ENCODE results near the gene EPX.

- TF ChIP-seq POLR2A (IDR thresholded peaks at IDR 0.05; ENCODE audit: low read length), result no peak
- TF ChIP-seq GATA1 (IDR thresholded peaks at IDR 0.05; ENCODE audit: low read depth, low read length), result no peak
Observed at GRCh38 chr17:58229881-58230280, 37.4 kb downstream of the EPX start.
